ENCODE results near the gene CYBA. TPM values are rescaled to one million over a fixed set of nuclear protein-coding genes. Genes with fewer than 3 reads are reported as not detected.
A peak's percentile ranks its signal among the peaks of the same experiment; 100 is the strongest.

Gene CYBA
- total and polyA plus RNA-seq, 9 donors = 6.5 to 244 (median 56.6) TPM

DNA sequence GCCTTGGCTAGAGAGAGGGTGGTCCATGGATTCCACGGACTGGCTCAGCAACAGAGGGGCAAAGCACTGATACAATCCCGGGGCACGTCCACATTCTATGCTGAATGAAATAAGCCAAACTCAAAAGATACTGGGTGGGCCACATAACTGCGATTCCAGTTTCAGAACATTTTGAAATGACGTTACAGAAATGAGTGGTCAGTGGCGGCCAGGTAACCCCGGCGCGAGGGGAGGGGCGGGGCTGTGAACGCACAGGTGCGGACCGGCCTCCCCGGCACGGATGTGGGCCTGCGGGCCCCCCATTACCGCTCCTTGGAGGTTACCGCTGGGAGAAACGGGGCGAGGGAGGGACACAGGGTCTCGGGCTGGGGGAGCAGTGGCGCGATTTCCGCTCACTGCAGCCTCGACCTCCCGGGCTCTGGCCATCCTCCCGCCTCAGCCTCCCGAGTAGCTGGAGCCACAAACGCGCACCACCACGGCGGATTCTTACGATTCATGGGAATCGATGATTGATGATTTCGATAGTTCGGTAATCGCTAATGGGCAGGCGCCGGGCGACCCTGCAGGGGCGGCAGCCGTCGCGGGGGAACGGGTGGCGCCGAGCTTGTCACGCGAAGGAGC, 11.5 kb upstream of the CYBA start:
- Histone ChIP-seq H3K36me3 (no peaks in the 10 kb centered on the region), H3K4me3 (peak overlapping the region; percentile 70), H3K4me1 (ENCODE audit: insufficient read depth) (peaks cover 3% of the 10 kb centered on the region), H3K27ac (peak overlapping the region in 1 of 2 donors; percentile 31), H3K27me3 (no peaks in the 10 kb centered on the region), H3K9me3 (no peaks in the 10 kb centered on the region)
- WGBS, 3 donors = 0 to 1% (median 1%) methylated on average over 21 to 49 of the region's 49 CpGs
- peak in 1 of 5 donors; percentile 51 for DNase-seq
- TF ChIP-seq, protein P1, sequence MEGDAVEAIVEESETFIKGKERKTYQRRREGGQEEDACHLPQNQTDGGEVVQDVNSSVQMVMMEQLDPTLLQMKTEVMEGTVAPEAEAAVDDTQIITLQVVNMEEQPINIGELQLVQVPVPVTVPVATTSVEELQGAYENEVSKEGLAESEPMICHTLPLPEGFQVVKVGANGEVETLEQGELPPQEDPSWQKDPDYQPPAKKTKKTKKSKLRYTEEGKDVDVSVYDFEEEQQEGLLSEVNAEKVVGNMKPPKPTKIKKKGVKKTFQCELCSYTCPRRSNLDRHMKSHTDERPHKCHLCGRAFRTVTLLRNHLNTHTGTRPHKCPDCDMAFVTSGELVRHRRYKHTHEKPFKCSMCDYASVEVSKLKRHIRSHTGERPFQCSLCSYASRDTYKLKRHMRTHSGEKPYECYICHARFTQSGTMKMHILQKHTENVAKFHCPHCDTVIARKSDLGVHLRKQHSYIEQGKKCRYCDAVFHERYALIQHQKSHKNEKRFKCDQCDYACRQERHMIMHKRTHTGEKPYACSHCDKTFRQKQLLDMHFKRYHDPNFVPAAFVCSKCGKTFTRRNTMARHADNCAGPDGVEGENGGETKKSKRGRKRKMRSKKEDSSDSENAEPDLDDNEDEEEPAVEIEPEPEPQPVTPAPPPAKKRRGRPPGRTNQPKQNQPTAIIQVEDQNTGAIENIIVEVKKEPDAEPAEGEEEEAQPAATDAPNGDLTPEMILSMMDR (IDR thresholded peaks at IDR 0.05) = no peak
- TF ChIP-seq POLR2A (IDR thresholded peaks at IDR 0.05) (no peak), EP300 (IDR thresholded peaks at IDR 0.05) (no peak)
- intact Hi-C loops (cut with DNase I) = no loop called here

DNA sequence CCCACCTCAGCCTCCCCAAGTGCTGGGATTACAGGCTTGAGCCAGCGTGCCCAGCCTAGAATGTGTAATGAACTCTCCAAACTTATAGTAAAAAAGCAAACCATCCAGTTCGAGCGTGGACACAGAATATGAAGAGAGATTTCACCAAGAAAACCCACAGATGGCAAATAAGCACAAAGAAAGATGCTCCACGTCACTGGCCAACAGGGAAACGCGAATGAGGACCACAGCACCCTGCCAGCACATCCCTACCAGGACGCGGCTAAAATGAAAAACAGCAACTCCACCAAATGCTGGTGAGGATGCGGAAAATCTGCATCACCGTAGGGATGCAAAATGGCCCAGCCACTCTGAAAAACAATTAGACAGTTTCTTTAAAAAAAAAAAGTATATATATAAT, 10.6 kb upstream of the CYBA start:
- Histone ChIP-seq H3K27me3 (no peaks in the 10 kb centered on the region), H3K27ac (no peak overlapping the region), H3K36me3 (no peaks in the 10 kb centered on the region), H3K4me1 (ENCODE audit: insufficient read depth) (peaks cover 3% of the 10 kb centered on the region), H3K9me3 (no peaks in the 10 kb centered on the region), H3K4me3 (no peak overlapping the region)
- intact Hi-C loops (cut with DNase I) = no loop called here
- 78 to 84% (median 78%) methylated on average over 10 of the region's 10 CpGs for WGBS, 3 donors
- DNase-seq = no peak
- TF ChIP-seq POLR2A (IDR thresholded peaks at IDR 0.05) (no peak), EP300 (IDR thresholded peaks at IDR 0.05) (no peak)
- TF ChIP-seq, protein P1 (IDR thresholded peaks at IDR 0.05) = no peak

DNA sequence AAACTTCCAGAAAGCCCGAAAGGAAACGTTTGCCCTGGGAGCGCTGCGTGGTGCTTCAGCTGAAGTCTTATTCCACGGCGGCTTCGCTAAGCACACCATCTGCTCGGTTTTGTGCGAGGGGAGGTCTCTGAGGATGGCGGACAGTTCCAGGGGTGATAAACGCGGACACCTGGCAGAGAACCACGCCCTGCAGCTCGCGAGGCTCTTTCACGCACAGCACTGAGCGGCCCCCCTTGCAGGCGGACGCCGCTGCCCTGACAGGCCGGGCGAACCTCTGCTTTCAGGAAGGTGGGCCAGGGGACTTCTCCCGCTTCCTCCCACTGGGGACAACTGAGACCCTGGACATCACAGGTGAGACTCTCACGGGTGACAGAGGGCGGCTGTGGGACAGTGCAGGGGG, 8.3 kb upstream of the CYBA start:
- H3K27me3 ChIP-seq = no peaks in the 10 kb centered on the region
- no peak for TF ChIP-seq EP300 (IDR thresholded peaks at IDR 0.05)
- 89 to 92% (median 91%) methylated on average over 25 of the region's 25 CpGs for WGBS, 3 donors
- H3K27ac ChIP-seq = no peak overlapping the region
- H3K9me3 ChIP-seq = no peaks in the 10 kb centered on the region
- H3K4me3 ChIP-seq = no peak overlapping the region
- H3K36me3 ChIP-seq = no peaks in the 10 kb centered on the region
- intact Hi-C loops (cut with DNase I) = no loop called here
- no peak for DNase-seq
- peaks cover 3% of the 10 kb centered on the region for H3K4me1 ChIP-seq (ENCODE audit: insufficient read depth)

DNA sequence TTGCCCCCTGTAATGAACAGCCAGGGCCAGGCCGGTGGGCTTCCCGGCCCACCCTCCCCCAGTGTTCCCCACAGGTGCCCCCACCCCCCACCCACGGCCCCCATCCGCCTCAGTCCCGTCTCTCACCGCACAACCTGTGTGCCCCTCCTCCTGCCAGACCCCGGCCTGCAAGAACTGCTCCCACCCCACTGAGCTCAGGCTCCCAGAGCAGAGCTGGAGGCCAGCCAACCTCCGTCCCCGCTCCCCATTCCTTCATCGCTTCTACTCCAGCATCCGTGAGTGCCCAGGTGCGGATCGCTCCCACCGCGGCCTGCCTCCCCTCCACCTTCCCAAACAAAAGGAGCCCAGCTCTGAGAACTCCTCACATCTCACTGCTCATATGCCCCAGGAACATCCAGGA, 7.9 kb upstream of the CYBA start:
- H3K27ac ChIP-seq = no peak overlapping the region
- intact Hi-C loops (cut with DNase I) = no loop called here
- no peaks in the 10 kb centered on the region for H3K9me3 ChIP-seq
- TF ChIP-seq, protein P1 (IDR thresholded peaks at IDR 0.05) = no peak
- TF ChIP-seq EP300 (IDR thresholded peaks at IDR 0.05) (no peak), POLR2A (IDR thresholded peaks at IDR 0.05) (no peak)
- H3K36me3 ChIP-seq = no peaks in the 10 kb centered on the region
- H3K27me3 ChIP-seq = no peaks in the 10 kb centered on the region
- WGBS, 3 donors = 84 to 87% (median 86%) methylated on average over 15 of the region's 15 CpGs
- DNase-seq = no peak
- H3K4me1 ChIP-seq (ENCODE audit: insufficient read depth) = peaks cover 3% of the 10 kb centered on the region
- no peak overlapping the region for H3K4me3 ChIP-seq

DNA sequence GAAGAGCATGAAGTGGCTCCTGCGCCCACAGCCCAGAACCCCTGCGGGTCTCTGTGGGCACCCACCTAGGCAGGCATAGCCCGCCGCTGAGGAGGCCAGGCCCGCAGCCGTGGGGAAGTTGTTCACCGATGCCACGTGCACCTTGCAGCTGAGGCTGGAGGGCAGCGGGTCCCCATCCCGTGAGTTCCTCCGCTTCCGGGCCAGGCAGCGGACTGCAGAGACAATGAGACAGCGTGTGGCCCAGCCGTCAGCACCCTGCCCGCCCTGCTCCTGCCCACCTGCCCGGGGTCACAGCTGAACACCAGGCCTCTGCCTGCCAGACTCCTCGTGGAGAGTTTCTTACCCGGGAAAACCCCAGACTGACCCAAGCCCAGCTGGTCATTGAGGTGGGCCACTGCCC, 6.5 kb upstream of the CYBA start:
- intact Hi-C loops (cut with DNase I) = no loop called here
- no peaks in the 10 kb centered on the region for H3K9me3 ChIP-seq
- H3K4me1 ChIP-seq (ENCODE audit: insufficient read depth) = peaks cover 2% of the 10 kb centered on the region
- WGBS, 3 donors = 88 to 93% (median 90%) methylated on average over 18 to 19 of the region's 19 CpGs
- DNase-seq = no peak
- H3K4me3 ChIP-seq = no peak overlapping the region
- H3K36me3 ChIP-seq = no peaks in the 10 kb centered on the region
- H3K27ac ChIP-seq = no peak overlapping the region
- H3K27me3 ChIP-seq = no peaks in the 10 kb centered on the region
- TF ChIP-seq, protein P1 (IDR thresholded peaks at IDR 0.05) = no peak
- TF ChIP-seq POLR2A (IDR thresholded peaks at IDR 0.05) (no peak), EP300 (IDR thresholded peaks at IDR 0.05) (no peak)

Data from ovary (tissue), 9 donors.